SK-N-SH treated with all-trans-retinoic acid at 6 μM for 48 hours (cell line): Measurements from ENCODE around the gene HDC.

Experiments used
- BACH2 ChIP-seq: fragments of 250-450 bp; sonication (Bioruptor Pico); IDR thresholded peaks from 2 replicates; pipeline ENCODE4 v1.9.0; 2021; ENCODE audit warnings: mild to moderate bottlenecking, borderline replicate concordance
- ESRRG ChIP-seq: fragments of 250-450 bp; sonication (Bioruptor Pico); IDR thresholded peaks from 2 replicates; pipeline ENCODE4 v1.6.1; 2021; ENCODE audit warnings: mild to moderate bottlenecking
- OSR1 ChIP-seq: fragments of 250-450 bp; sonication (Bioruptor Pico); IDR thresholded peaks from 2 replicates; pipeline ENCODE4 v1.8.0; 2022; ENCODE audit warnings: moderate library complexity, mild to moderate bottlenecking, inconsistent platforms
- RARB ChIP-seq: fragments of 250-450 bp; sonication (Bioruptor Pico); IDR thresholded peaks from 2 replicates; pipeline ENCODE4 v1.8.0; 2021; ENCODE audit warnings: mild to moderate bottlenecking, moderate library complexity
- TSHZ2 ChIP-seq: fragments of 250-450 bp; sonication (Bioruptor Pico); IDR thresholded peaks from 2 replicates; pipeline ENCODE4 v1.5.0; 2020; ENCODE audit warnings: mild to moderate bottlenecking, moderate library complexity
- ZFP30 ChIP-seq: fragments of 450-650 bp; formaldehyde crosslinking; IDR thresholded peaks from 2 replicates; pipeline ENCODE4 v1.5.0; 2022; ENCODE audit warnings: mild to moderate bottlenecking, moderate library complexity
- ZNF565 ChIP-seq: fragments of 450-650 bp; formaldehyde crosslinking; conservative IDR thresholded peaks from 2 replicates; pipeline ENCODE4 v1.5.0; 2020; ENCODE audit warnings: low read depth, mild to moderate bottlenecking, moderate library complexity
- ZNF8 ChIP-seq: fragments of 450-650 bp; formaldehyde crosslinking; IDR thresholded peaks from 2 replicates; pipeline ENCODE4 v1.5.0; 2020; ENCODE audit warnings: mild to moderate bottlenecking, moderate library complexity
- TF ChIP-seq, protein P1 (sequence below): fragments of 250-450 bp; sonication (Bioruptor Pico); IDR thresholded peaks from 2 replicates; pipeline ENCODE4 v1.5.1; 2021; ENCODE audit warnings: mild to moderate bottlenecking, moderate library complexity
- TF ChIP-seq, protein P2 (sequence below): fragments of 250-450 bp; sonication (Bioruptor Pico); IDR thresholded peaks from 2 replicates; pipeline ENCODE4 v1.8.0; 2021; ENCODE audit warnings: low read depth, mild to moderate bottlenecking, moderate library complexity, borderline replicate concordance
- TF ChIP-seq, protein P3 (sequence below): fragments of 250-450 bp; sonication (Bioruptor Pico); IDR thresholded peaks from 2 replicates; pipeline ENCODE4 v1.8.0; 2020; ENCODE audit warnings: mild to moderate bottlenecking, moderate library complexity, borderline replicate concordance

DNA sequence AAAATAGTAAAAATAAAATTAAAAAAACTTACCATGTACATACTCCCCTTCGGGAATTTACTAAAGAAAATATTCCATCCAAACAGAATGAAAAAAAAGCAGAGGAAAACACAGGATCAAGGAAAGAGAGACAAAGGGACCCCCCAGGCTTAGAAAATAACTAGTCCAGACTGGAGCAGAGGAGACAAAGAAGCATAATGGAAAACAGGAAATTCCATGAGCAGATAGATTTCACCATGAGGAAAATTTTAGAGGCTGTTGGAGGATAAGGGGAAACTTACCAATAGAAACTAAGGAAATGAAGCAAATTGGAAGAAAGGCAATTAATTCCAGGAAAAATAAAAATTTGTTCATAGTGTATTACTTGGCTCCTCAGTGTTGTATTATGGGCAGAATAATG lies 46.8 kb downstream of the HDC start:
- TF ChIP-seq ZNF565 (CRISPR knock-in tag), result no peak
- no peak for TF ChIP-seq ZFP30 (CRISPR knock-in tag)
- no peak for TF ChIP-seq ESRRG (CRISPR knock-in tag)
- TF ChIP-seq, protein P1, sequence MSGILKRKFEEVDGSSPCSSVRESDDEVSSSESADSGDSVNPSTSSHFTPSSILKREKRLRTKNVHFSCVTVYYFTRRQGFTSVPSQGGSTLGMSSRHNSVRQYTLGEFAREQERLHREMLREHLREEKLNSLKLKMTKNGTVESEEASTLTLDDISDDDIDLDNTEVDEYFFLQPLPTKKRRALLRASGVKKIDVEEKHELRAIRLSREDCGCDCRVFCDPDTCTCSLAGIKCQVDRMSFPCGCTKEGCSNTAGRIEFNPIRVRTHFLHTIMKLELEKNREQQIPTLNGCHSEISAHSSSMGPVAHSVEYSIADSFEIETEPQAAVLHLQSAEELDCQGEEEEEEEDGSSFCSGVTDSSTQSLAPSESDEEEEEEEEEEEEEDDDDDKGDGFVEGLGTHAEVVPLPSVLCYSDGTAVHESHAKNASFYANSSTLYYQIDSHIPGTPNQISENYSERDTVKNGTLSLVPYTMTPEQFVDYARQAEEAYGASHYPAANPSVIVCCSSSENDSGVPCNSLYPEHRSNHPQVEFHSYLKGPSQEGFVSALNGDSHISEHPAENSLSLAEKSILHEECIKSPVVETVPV, result no peak
- TF ChIP-seq OSR1, result no peak
- no peak for TF ChIP-seq RARB (CRISPR knock-in tag)
- TF ChIP-seq, protein P2, sequence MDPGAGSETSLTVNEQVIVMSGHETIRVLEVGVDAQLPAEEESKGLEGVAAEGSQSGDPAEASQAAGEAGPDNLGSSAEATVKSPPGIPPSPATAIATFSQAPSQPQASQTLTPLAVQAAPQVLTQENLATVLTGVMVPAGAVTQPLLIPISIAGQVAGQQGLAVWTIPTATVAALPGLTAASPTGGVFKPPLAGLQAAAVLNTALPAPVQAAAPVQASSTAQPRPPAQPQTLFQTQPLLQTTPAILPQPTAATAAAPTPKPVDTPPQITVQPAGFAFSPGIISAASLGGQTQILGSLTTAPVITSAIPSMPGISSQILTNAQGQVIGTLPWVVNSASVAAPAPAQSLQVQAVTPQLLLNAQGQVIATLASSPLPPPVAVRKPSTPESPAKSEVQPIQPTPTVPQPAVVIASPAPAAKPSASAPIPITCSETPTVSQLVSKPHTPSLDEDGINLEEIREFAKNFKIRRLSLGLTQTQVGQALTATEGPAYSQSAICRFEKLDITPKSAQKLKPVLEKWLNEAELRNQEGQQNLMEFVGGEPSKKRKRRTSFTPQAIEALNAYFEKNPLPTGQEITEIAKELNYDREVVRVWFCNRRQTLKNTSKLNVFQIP, result no peak
- TF ChIP-seq, protein P3, sequence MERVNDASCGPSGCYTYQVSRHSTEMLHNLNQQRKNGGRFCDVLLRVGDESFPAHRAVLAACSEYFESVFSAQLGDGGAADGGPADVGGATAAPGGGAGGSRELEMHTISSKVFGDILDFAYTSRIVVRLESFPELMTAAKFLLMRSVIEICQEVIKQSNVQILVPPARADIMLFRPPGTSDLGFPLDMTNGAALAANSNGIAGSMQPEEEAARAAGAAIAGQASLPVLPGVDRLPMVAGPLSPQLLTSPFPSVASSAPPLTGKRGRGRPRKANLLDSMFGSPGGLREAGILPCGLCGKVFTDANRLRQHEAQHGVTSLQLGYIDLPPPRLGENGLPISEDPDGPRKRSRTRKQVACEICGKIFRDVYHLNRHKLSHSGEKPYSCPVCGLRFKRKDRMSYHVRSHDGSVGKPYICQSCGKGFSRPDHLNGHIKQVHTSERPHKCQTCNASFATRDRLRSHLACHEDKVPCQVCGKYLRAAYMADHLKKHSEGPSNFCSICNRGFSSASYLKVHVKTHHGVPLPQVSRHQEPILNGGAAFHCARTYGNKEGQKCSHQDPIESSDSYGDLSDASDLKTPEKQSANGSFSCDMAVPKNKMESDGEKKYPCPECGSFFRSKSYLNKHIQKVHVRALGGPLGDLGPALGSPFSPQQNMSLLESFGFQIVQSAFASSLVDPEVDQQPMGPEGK (CRISPR knock-in tag), result no peak
- TF ChIP-seq BACH2 (CRISPR knock-in tag), result no peak
- TF ChIP-seq ZNF8, result no peak
- no peak for TF ChIP-seq TSHZ2 (CRISPR knock-in tag)
